Liver (tissue), 9 donors: ENCODE results near the gene MAP6. TPM values are rescaled to one million over a fixed set of nuclear protein-coding genes. Genes with fewer than 3 reads are reported as not detected.

Source experiments
- DNase-seq: peaks from one replicate; pipeline ENCODE4 v3.0.0-alpha.2; 2017; ENCODE audit warnings: low spot score
- H3K27ac ChIP-seq, 2 donors: one replicate each; pipeline ENCODE4 v1.7.0; 2013; ENCODE audit warnings: inconsistent platforms in 2 of 2, low read length in 2 of 2, control low read depth in 1 of 2, low read depth in 1 of 2, mild to moderate bottlenecking in 1 of 2
- H3K27me3 ChIP-seq, 4 donors: one replicate each; pipeline versions ENCODE4 v1.6.1 to v1.7.0; 2013; ENCODE audit warnings: low read length in 3 of 4, inconsistent platforms in 1 of 4, mild to moderate bottlenecking in 1 of 4, moderate library complexity in 1 of 4; ENCODE audit not compliant: control insufficient read depth in 4 of 4, insufficient read depth in 4 of 4
- H3K36me3 ChIP-seq, 4 donors: one replicate each; pipeline versions ENCODE4 v1.6.1 to v1.7.0; 2013; ENCODE audit warnings: low read length in 3 of 4, mild to moderate bottlenecking in 3 of 4, low read depth in 1 of 4, moderate library complexity in 1 of 4; ENCODE audit not compliant: control insufficient read depth in 4 of 4, insufficient read depth in 3 of 4
- H3K4me1 ChIP-seq, 4 donors: one replicate each; pipeline versions ENCODE4 v1.6.1 to v1.7.0; 2013; ENCODE audit warnings: low read length in 3 of 4, mild to moderate bottlenecking in 3 of 4, moderate library complexity in 1 of 4; ENCODE audit not compliant: control insufficient read depth in 4 of 4, insufficient read depth in 4 of 4
- H3K4me3 ChIP-seq, 3 donors: one replicate each; pipeline versions ENCODE4 v1.6.1 to v1.7.0; 2013; ENCODE audit warnings: low read length in 3 of 3, control low read depth in 1 of 3, low read depth in 1 of 3, mild to moderate bottlenecking in 1 of 3
- H3K9ac ChIP-seq, 2 donors: one replicate each; pipeline ENCODE4 v1.7.0; 2013; ENCODE audit warnings: low read length in 2 of 2, mild to moderate bottlenecking in 2 of 2, moderate library complexity in 2 of 2, control low read depth in 1 of 2, low read depth in 1 of 2
- H3K9me3 ChIP-seq, 4 donors: one replicate each; pipeline versions ENCODE4 v1.6.1 to v1.7.0; 2013; ENCODE audit warnings: low read length in 3 of 4; ENCODE audit not compliant: control insufficient read depth in 4 of 4
- ATF3 ChIP-seq: IDR thresholded peaks from 2 replicates; pipeline ENCODE4 v1.6.1; 2016; ENCODE audit warnings: antibody characterized with exemption
- CTCF ChIP-seq: fragments of 150-350 bp; IDR thresholded peaks from 2 replicates; pipeline ENCODE4 v1.5.1; 2017; ENCODE audit warnings: improper control_type of control experiment, low read depth, low read length; ENCODE audit not compliant: missing input control
- EGR1 ChIP-seq, 2 donors: IDR thresholded peaks; 2 replicates each; pipeline ENCODE4 v1.6.1; 2016 to 2018; ENCODE audit warnings: antibody characterized with exemption in 2 of 2, low read depth in 2 of 2
- FOXA1 ChIP-seq: IDR thresholded peaks from 2 replicates; pipeline ENCODE4 v1.6.1; 2016; ENCODE audit warnings: antibody characterized with exemption
- FOXA2 ChIP-seq: IDR thresholded peaks from 2 replicates; pipeline ENCODE4 v1.6.1; 2016; ENCODE audit warnings: antibody characterized with exemption
- HNF4A ChIP-seq, 2 donors: conservative IDR thresholded peaks; 2 replicates each; pipeline ENCODE4 v1.6.1; 2016; ENCODE audit warnings: antibody characterized with exemption in 2 of 2, mild to moderate bottlenecking in 2 of 2
- HNF4G ChIP-seq: IDR thresholded peaks from 2 replicates; pipeline ENCODE4 v1.6.1; 2016; ENCODE audit warnings: antibody characterized with exemption
- JUND ChIP-seq, 2 donors: IDR thresholded peaks; 2 replicates each; pipeline ENCODE4 v1.6.1; 2016; ENCODE audit warnings: antibody characterized with exemption in 2 of 2
- MAX ChIP-seq: IDR thresholded peaks from 2 replicates; pipeline ENCODE4 v1.6.1; 2016; ENCODE audit warnings: antibody characterized with exemption
- NR2F2 ChIP-seq: IDR thresholded peaks from 2 replicates; pipeline ENCODE4 v1.6.1; 2016; ENCODE audit warnings: antibody characterized with exemption
- RAD21 ChIP-seq, 2 donors: IDR thresholded peaks; 2 replicates each; pipeline ENCODE4 v1.6.1; 2016; ENCODE audit warnings: antibody characterized with exemption in 2 of 2, mild to moderate bottlenecking in 2 of 2
- REST ChIP-seq: IDR thresholded peaks from 2 replicates; pipeline ENCODE4 v1.6.1; 2016; ENCODE audit warnings: antibody characterized with exemption, mild to moderate bottlenecking
- RXRA ChIP-seq, 2 donors: IDR thresholded peaks; 2 replicates each; pipeline ENCODE4 v1.6.1; 2017 to 2018; ENCODE audit warnings: antibody characterized with exemption in 2 of 2, mild to moderate bottlenecking in 1 of 2
- SP1 ChIP-seq: IDR thresholded peaks from 2 replicates; pipeline ENCODE4 v1.6.1; 2018; ENCODE audit warnings: antibody characterized with exemption, mild to moderate bottlenecking
- TAF1 ChIP-seq: conservative IDR thresholded peaks from 2 replicates; pipeline ENCODE4 v1.6.1; 2016; ENCODE audit warnings: antibody characterized with exemption, mild to moderate bottlenecking
- YY1 ChIP-seq: IDR thresholded peaks from 2 replicates; pipeline ENCODE4 v1.6.1; 2016; ENCODE audit warnings: antibody characterized with exemption, mild to moderate bottlenecking
- ZBTB33 ChIP-seq: IDR thresholded peaks from 2 replicates; pipeline ENCODE4 v1.6.1; 2016; ENCODE audit warnings: antibody characterized with exemption
- WGBS: extraction: QIAGEN DNeasy Blood & Tissue Kit; methylation state at CpG from one replicate; pipeline ENCODE4 v1.1.7; 2013; 5-methylcytosine and 5-hydroxymethylcytosine counted together
- polyA plus RNA-seq, 2 donors: library from polyadenylated mRNA; stranded (reverse) in 1 of 2; unstranded in 1 of 2; fragments of 200-250 nt in 1 of 2; fragments of >200 nt in 1 of 2; fragmentation: Nextera tagmentation in 1 of 2; extraction: Ambion mirVana in 1 of 2; gene quantifications; one replicate each; pipeline versions ENCODE4 v1.2.1 to v1.2.3, GENCODE V29; 2013 to 2015
- total RNA-seq, 2 donors: library from RNA; depleted of rRNA; stranded (reverse); fragments of >200 nt; gene quantifications; one replicate each; pipeline ENCODE4 v1.2.3, GENCODE V29; 2014
- donor health status: healthy.
- donor health status: healthy.
- donor health status: healthy.
- donor health status: healthy.
- donor health status: healthy.

Gene MAP6
- total and polyA plus RNA-seq, 4 donors: 0.22 to 0.36 (median 0.24) TPM

- Histone ChIP-seq H3K4me3 (no peak overlapping the region), H3K27me3 (no peaks in the 10 kb centered on the region), H3K4me1 (peaks cover 0 to 6% (median 1%) of the 10 kb centered on the region in 4 donors), H3K9ac (no peak overlapping the region), H3K9me3 (no peaks in the 10 kb centered on the region), H3K27ac (peak overlapping the region; percentile 71), H3K36me3 (no peaks in the 10 kb centered on the region)
- 78% methylated on average over 17 of the region's 17 CpGs for WGBS
- TF ChIP-seq RAD21 (IDR thresholded peaks at IDR 0.05) (no peak), ZBTB33 (no peak), ATF3 (no peak), TAF1 (no peak), MAX (no peak), FOXA2 (no peak), EGR1 (IDR thresholded peaks at IDR 0.05; ENCODE audit: low read depth in 2 of 2) (no peak), YY1 (no peak), RXRA (IDR thresholded peaks at IDR 0.05) (no peak), HNF4A (conservative IDR thresholded peaks at IDR 0.05) (no peak), HNF4G (no peak), REST (no peak)
- DNase-seq: no peak
Observed at GRCh38 chr11:75557666-75558494, 111.0 kb downstream of the MAP6 start.

GRCh38 chr11:75556275-75556674 lies 112.6 kb downstream of the MAP6 start:
- DNase-seq: no peak
- WGBS: 78% methylated on average over 3 of the region's 3 CpGs
- H3K4me3 ChIP-seq: no peak overlapping the region

More at GRCh38 chr11:75556275-75556674, 112.6 kb downstream of the MAP6 start:
- TF ChIP-seq CTCF (no peak), SP1 (no peak), TAF1 (no peak), ZBTB33 (no peak), RAD21 (IDR thresholded peaks at IDR 0.05) (no peak), FOXA1 (no peak), JUND (IDR thresholded peaks at IDR 0.05) (no peak), NR2F2 (no peak)
- H3K4me1 ChIP-seq: peaks cover 0 to 3% (median 0%) of the 10 kb centered on the region in 4 donors
- H3K27ac ChIP-seq: no peak overlapping the region
- no peaks in the 10 kb centered on the region for H3K9me3 ChIP-seq
- no peaks in the 10 kb centered on the region for H3K27me3 ChIP-seq
- no peak overlapping the region for H3K9ac ChIP-seq
- no peaks in the 10 kb centered on the region for H3K36me3 ChIP-seq
